HepG2 (cell line): ENCODE data around the gene MIPEP. TPM values are rescaled to one million over a fixed set of nuclear protein-coding genes. Genes with fewer than 3 reads are reported as not detected.

Experiments used
- ATAC-seq: fragments of 200-7000 bp; cut with Tn5 transposase; 3 replicates; pipeline ENCODE4 v1.9.1; 2020; ENCODE audit warnings: mild to moderate bottlenecking, moderate library complexity
- BruUV-seq: library from RNA; stranded (reverse); fragments of 400-500 nt; replicated peaks from 2 replicates; lab custom pipeline; 2021; lab: Mats Ljungman, UMichigan
- CTCF ChIA-PET: fragments of 300-600 bp; formaldehyde crosslinking; extraction: SDS; loops from one replicate; lab custom pipeline; 2021; ENCODE audit warnings: low total read pairs, inconsistent platforms, low intra/inter-chr PET ratio; lab: Yijun Ruan, JAX
- POLR2A ChIA-PET: fragments of 350-600 bp; sonication (Branson Sonifier 250); formaldehyde crosslinking; loops from one replicate; lab custom pipeline; 2020; ENCODE audit warnings: antibody characterized with exemption, inconsistent platforms; lab: Yijun Ruan, JAX
- DNase-seq: peaks from one replicate; pipeline ENCODE4 v3.0.0-alpha.2; 2015; ENCODE audit warnings: low spot score
- FAIRE-seq: peaks from 3 replicates; lab custom pipeline; 2011; peaks lifted over from hg19 to GRCh38; lab: Jason Lieb, UNC
- H2AFZ ChIP-seq: one replicate; pipeline ENCODE4 v1.6.1; 2011; ENCODE audit warnings: low read length, inconsistent platforms
- H3K27ac ChIP-seq: fragments of 300-600 bp; 3 replicates; pipeline ENCODE4 v1.8.0; 2011; ENCODE audit warnings: mixed run types, mild to moderate bottlenecking, mixed read lengths, low read length, inconsistent platforms; ENCODE audit not compliant: insufficient read depth; ENCODE audit errors: extremely low read length
- H3K27me3 ChIP-seq, 2 experiments: fragments of 200-600 bp in 1 of 2; 2 replicates in 1 of 2; 3 replicates in 1 of 2; pipeline versions ENCODE4 v1.6.0 to v1.8.0; 2011; ENCODE audit warnings: low read length in 2 of 2, mild to moderate bottlenecking in 2 of 2, moderate library complexity in 2 of 2, inconsistent platforms in 1 of 2; ENCODE audit not compliant: insufficient read depth in 2 of 2, control insufficient read depth in 1 of 2
- H3K36me3 ChIP-seq, 2 experiments: fragments of 200-600 bp in 1 of 2; replicated peaks in 1 of 2; 2 replicates in 1 of 2; 3 replicates in 1 of 2; pipeline versions ENCODE4 v1.5.1 to v1.8.0; 2011; ENCODE audit warnings: low read length in 2 of 2, inconsistent platforms in 1 of 2; ENCODE audit not compliant: insufficient read depth in 2 of 2, control insufficient read depth in 1 of 2
- H3K4me1 ChIP-seq: 2 replicates; pipeline ENCODE4 v1.5.1; 2012; ENCODE audit warnings: low read length, inconsistent platforms; ENCODE audit not compliant: insufficient read depth
- H3K4me2 ChIP-seq: 2 replicates; pipeline ENCODE4 v1.6.0; 2011; ENCODE audit warnings: low read depth, low read length, inconsistent platforms
- H3K4me3 ChIP-seq, 3 experiments: fragments of 200-600 bp in 1 of 3; sonication (generic), shearing (Covaris generic) in 1 of 3; replicated peaks in 1 of 3; 2 replicates each; pipeline ENCODE4 v1.5.1; 2011 to 2016; ENCODE audit warnings: low read length in 3 of 3, inconsistent platforms in 2 of 3, low read depth in 2 of 3, mild to moderate bottlenecking in 2 of 3, control low read depth in 1 of 3, mixed read lengths in 1 of 3; ENCODE audit not compliant: insufficient read depth in 1 of 3
- H3K79me2 ChIP-seq: one replicate; pipeline ENCODE4 v1.6.1; 2011; ENCODE audit warnings: low read length, inconsistent platforms; ENCODE audit not compliant: insufficient read depth
- H3K9ac ChIP-seq: 2 replicates; pipeline ENCODE4 v1.6.0; 2011; ENCODE audit warnings: mild to moderate bottlenecking, low read depth, low read length, inconsistent platforms; ENCODE audit not compliant: insufficient read depth
- H3K9me3 ChIP-seq: 2 replicates; pipeline ENCODE4 v1.5.1; 2012; ENCODE audit warnings: mild to moderate bottlenecking, low read length
- H4K20me1 ChIP-seq: 2 replicates; pipeline ENCODE4 v1.6.0; 2011; ENCODE audit warnings: inconsistent platforms, mild to moderate bottlenecking, low read length, moderate library complexity; ENCODE audit not compliant: insufficient read depth
- PLRG1 ChIP-seq: fragments of 450-650 bp; conservative IDR thresholded peaks from 2 replicates; pipeline ENCODE4 v1.6.1; 2016
- PRDM15 ChIP-seq: sonication (generic); formaldehyde crosslinking; IDR thresholded peaks from 2 replicates; pipeline ENCODE4 v1.4.0; 2020; ENCODE audit warnings: missing genetic modification reagents
- RBFOX2 ChIP-seq: fragments of 200-400 bp; formaldehyde crosslinking; IDR thresholded peaks from 2 replicates; pipeline ENCODE4 v1.6.1; 2017; ENCODE audit warnings: low read depth, mild to moderate bottlenecking, low read length
- RORA ChIP-seq: sonication (generic); formaldehyde crosslinking; IDR thresholded peaks from 2 replicates; pipeline ENCODE4 v1.5.0; 2020; ENCODE audit warnings: mild to moderate bottlenecking, missing genetic modification reagents, moderate library complexity
- TOPORS ChIP-seq: sonication (generic); formaldehyde crosslinking; IDR thresholded peaks from 2 replicates; pipeline ENCODE4 v1.8.0; 2023; ENCODE audit warnings: mild to moderate bottlenecking, missing genetic modification reagents
- ZNF124 ChIP-seq: sonication (generic); formaldehyde crosslinking; IDR thresholded peaks from 2 replicates; pipeline ENCODE4 v1.4.0; 2020; ENCODE audit warnings: missing genetic modification reagents
- ZNF143 ChIP-seq: sonication (generic); formaldehyde crosslinking; IDR thresholded peaks from 2 replicates; pipeline ENCODE4 v1.4.0; 2020; ENCODE audit warnings: missing genetic modification reagents
- ZNF720 ChIP-seq: sonication (generic); formaldehyde crosslinking; IDR thresholded peaks from 2 replicates; pipeline ENCODE4 v1.4.0; 2020; ENCODE audit warnings: missing genetic modification reagents
- WGBS: methylation state at CpG from one replicate; pipeline ENCODE4 v1.1.6; 2017; ENCODE audit warnings: low lambda C conversion rate; 5-methylcytosine and 5-hydroxymethylcytosine counted together
- in situ Hi-C: cut with HindIII; loops from 2 replicates; pipeline ENCODE4 v1.10.0; 2017; ENCODE audit warnings: low pct_unique_long_range_greater_than_20kb; ENCODE audit not compliant: extremely low pct_ligation_motif_present
- intact Hi-C: fragments of 100-400 bp; cut with micrococcal nuclease; formaldehyde crosslinking; loops from one replicate; pipeline ENCODE4 v1.10.0; 2022; ENCODE audit not compliant: unreplicated experiment
- polyA plus RNA-seq, 8 experiments: library from polyadenylated mRNA; depleted of rRNA in 3 of 8; stranded (reverse) in 7 of 8; unstranded in 1 of 8; fragments of >200 nt; fragmentation: Illumina TruSeq in 4 of 8; extraction: Trizol in 4 of 8; gene quantifications; 2 replicates each; pipeline versions ENCODE4 v1.2.1 to v1.2.3, GENCODE V29; 2011 to 2016; ENCODE audit warnings: low read depth in 4 of 8, missing spikeins in 1 of 8, mixed read lengths in 1 of 8; ENCODE audit not compliant: insufficient read depth in 1 of 8
- total RNA-seq, 5 experiments: library from RNA; depleted of rRNA; stranded (reverse); fragments of >200 nt; fragmentation: Illumina TruSeq; extraction: Trizol; gene quantifications; 2 replicates each; pipeline ENCODE4 v1.2.3, GENCODE V29; 2016; ENCODE audit warnings: low read depth in 1 of 5
- TF ChIP-seq, protein P1 (sequence below): sonication (generic); formaldehyde crosslinking; IDR thresholded peaks from 2 replicates; pipeline ENCODE4 v1.4.0; 2020; ENCODE audit warnings: missing genetic modification reagents, borderline replicate concordance

Gene MIPEP
- total and polyA plus RNA-seq, 2 of the 13 experiments (the other 11 are each of a cell fraction or from before 2014, with no cell fraction given) = 9.3 to 24.1 TPM

DNA sequence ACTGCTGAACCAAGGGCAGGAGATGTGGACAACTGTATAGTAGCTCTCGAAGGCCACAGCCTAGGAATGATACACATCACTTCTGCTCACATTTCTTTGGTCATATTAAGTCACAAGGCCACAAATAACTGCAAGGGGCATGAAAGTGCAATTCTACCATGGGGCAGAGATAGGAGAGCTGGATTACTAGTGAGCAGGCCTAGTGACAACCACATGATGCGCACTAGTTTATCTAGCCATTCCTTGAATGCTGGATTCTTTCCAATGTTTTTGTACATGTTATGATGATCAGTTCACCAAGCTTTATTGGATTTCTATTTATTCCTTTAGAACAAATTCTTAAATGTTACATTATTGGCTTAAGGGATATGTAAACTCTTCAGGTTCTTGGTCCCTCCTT, 100.7 kb downstream of the MIPEP start:
- DNase-seq (no peak), ATAC-seq (no peak), FAIRE-seq (no peak)
- Histone ChIP-seq H3K4me1 (no peaks in the 10 kb centered on the region), H2AFZ (no peak overlapping the region), H3K27me3 (no peaks in the 10 kb centered on the region), H3K79me2 (no peaks in the 10 kb centered on the region), H3K9ac (no peak overlapping the region), H3K36me3 (no peaks in the 10 kb centered on the region), H3K27ac (no peak overlapping the region), H3K4me2 (no peak overlapping the region), H3K9me3 (no peaks in the 10 kb centered on the region), H4K20me1 (no peaks in the 10 kb centered on the region), H3K4me3 (no peak overlapping the region)
- in situ Hi-C loops = no loop called here
- intact Hi-C loops = no loop called here
- ChIA-PET POLR2A (no interaction called here), CTCF (no interaction called here)
- no peak for TF ChIP-seq ZNF720 (CRISPR knock-in tag)
- TF ChIP-seq, protein P1, sequence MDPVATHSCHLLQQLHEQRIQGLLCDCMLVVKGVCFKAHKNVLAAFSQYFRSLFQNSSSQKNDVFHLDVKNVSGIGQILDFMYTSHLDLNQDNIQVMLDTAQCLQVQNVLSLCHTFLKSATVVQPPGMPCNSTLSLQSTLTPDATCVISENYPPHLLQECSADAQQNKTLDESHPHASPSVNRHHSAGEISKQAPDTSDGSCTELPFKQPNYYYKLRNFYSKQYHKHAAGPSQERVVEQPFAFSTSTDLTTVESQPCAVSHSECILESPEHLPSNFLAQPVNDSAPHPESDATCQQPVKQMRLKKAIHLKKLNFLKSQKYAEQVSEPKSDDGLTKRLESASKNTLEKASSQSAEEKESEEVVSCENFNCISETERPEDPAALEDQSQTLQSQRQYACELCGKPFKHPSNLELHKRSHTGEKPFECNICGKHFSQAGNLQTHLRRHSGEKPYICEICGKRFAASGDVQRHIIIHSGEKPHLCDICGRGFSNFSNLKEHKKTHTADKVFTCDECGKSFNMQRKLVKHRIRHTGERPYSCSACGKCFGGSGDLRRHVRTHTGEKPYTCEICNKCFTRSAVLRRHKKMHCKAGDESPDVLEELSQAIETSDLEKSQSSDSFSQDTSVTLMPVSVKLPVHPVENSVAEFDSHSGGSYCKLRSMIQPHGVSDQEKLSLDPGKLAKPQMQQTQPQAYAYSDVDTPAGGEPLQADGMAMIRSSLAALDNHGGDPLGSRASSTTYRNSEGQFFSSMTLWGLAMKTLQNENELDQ (CRISPR knock-in tag) = no peak
- TF ChIP-seq PLRG1 = no peak
- TF ChIP-seq PRDM15 = no peak
- no peak for TF ChIP-seq RBFOX2
- no peak for TF ChIP-seq RORA (CRISPR knock-in tag)
- TF ChIP-seq TOPORS (CRISPR knock-in tag) = no peak
- no peak for TF ChIP-seq ZNF124
- TF ChIP-seq ZNF143 = no peak
- no TSS peak for BruUV-seq
- WGBS = 87% methylated on average over 2 of the region's 2 CpGs
